Progenitor cell of endocrine pancreas (in vitro differentiated cells): Measurements from ENCODE around the gene KSR2. TPM values are rescaled to one million over a fixed set of nuclear protein-coding genes. Genes with fewer than 3 reads are reported as not detected.
"Not testable (repeated sequence)": the region's sequence is repeated elsewhere in the genome, so short reads cannot be mapped to it uniquely, and the experiment has no call there.

Experiments
- DNase-seq: peaks from one replicate; pipeline ENCODE4 v3.0.0; 2021; ENCODE audit warnings: low spot score; ENCODE audit not compliant: unreplicated experiment
- H3K27ac Mint-ChIP-seq: 2 replicates; pipeline ENCODE4 v1.8.0; 2021; ENCODE audit warnings: mild to moderate bottlenecking, moderate library complexity, mixed read lengths
- H3K27me3 Mint-ChIP-seq: 2 replicates; pipeline ENCODE4 v1.8.0; 2021; ENCODE audit warnings: mixed read lengths
- H3K36me3 Mint-ChIP-seq: 2 replicates; pipeline ENCODE4 v1.8.0; 2022; ENCODE audit warnings: mixed read lengths; ENCODE audit not compliant: insufficient read depth
- H3K4me1 Mint-ChIP-seq: 2 replicates; pipeline ENCODE4 v1.8.0; 2021; ENCODE audit warnings: low read depth, mixed read lengths
- H3K4me3 Mint-ChIP-seq: 2 replicates; pipeline ENCODE4 v1.8.0; 2021; ENCODE audit warnings: low read depth, mild to moderate bottlenecking, moderate library complexity, mixed read lengths
- H3K9me3 Mint-ChIP-seq: 2 replicates; pipeline ENCODE4 v1.8.0; 2021; ENCODE audit warnings: low read depth, mixed read lengths
- total RNA-seq: library from RNA; stranded (reverse); gene quantifications from 2 replicates; pipeline ENCODE4 v1.2.1, GENCODE V29; 2021
- TF ChIP-seq, protein P1 (sequence below): fragments of 200-600 bp; sonication (generic); IDR thresholded peaks from one replicate; pipeline ENCODE4 v1.5.0; 2021; ENCODE audit warnings: antibody characterized with exemption, mild to moderate bottlenecking; ENCODE audit not compliant: unreplicated experiment

KSR2 gene
- total RNA-seq, 1 donor from 2014 or later = 1.8 TPM

DNA sequence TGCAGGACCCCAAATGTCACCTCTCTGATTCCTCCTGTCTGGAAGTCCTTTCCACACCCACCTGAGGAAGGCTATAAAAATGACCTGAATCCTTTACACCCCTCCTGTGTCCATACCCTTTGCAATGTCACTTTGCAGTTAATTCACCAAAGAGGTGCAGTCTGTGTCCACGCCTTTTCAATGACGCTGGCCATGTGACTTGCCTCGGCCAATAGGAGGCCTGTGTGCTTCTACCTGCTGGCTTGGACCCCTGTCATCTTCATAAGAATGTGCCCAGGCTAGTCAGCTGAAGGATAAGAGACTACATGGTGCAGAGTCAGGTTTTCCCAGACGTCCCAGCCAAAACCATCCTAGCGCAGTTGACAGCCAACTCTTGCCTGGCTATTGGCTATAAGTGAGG is 101.4 kb downstream of the KSR2 start:
- Mint-ChIP-seq H3K4me3 (no peak overlapping the region), H3K27me3 (no peaks in the 10 kb centered on the region), H3K4me1 (no peaks in the 10 kb centered on the region), H3K36me3 (no peaks in the 10 kb centered on the region), H3K27ac (no peak overlapping the region), H3K9me3 (no peaks in the 10 kb centered on the region)
- TF ChIP-seq, protein P1, sequence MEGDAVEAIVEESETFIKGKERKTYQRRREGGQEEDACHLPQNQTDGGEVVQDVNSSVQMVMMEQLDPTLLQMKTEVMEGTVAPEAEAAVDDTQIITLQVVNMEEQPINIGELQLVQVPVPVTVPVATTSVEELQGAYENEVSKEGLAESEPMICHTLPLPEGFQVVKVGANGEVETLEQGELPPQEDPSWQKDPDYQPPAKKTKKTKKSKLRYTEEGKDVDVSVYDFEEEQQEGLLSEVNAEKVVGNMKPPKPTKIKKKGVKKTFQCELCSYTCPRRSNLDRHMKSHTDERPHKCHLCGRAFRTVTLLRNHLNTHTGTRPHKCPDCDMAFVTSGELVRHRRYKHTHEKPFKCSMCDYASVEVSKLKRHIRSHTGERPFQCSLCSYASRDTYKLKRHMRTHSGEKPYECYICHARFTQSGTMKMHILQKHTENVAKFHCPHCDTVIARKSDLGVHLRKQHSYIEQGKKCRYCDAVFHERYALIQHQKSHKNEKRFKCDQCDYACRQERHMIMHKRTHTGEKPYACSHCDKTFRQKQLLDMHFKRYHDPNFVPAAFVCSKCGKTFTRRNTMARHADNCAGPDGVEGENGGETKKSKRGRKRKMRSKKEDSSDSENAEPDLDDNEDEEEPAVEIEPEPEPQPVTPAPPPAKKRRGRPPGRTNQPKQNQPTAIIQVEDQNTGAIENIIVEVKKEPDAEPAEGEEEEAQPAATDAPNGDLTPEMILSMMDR = no peak
- DNase-seq = no peak

- Mint-ChIP-seq H3K4me3 (no peak overlapping the region), H3K36me3 (no peaks in the 10 kb centered on the region)
Measured at GRCh38 chr12:117865505-117865904, 103.3 kb downstream of the KSR2 start.

GRCh38 chr12:117863002-117863709 is 105.6 kb downstream of the KSR2 start:
- no peak overlapping the region for H3K27ac Mint-ChIP-seq
- TF ChIP-seq, protein P1 = no peak
- H3K36me3 Mint-ChIP-seq = no peaks in the 10 kb centered on the region
- no peaks in the 10 kb centered on the region for H3K4me1 Mint-ChIP-seq
- DNase-seq = no peak
- no peak overlapping the region for H3K4me3 Mint-ChIP-seq
- no peaks in the 10 kb centered on the region for H3K9me3 Mint-ChIP-seq
- no peaks in the 10 kb centered on the region for H3K27me3 Mint-ChIP-seq

More at GRCh38 chr12:117865505-117865904, 103.3 kb downstream of the KSR2 start:
- H3K4me1 Mint-ChIP-seq = no peaks in the 10 kb centered on the region
- H3K27me3 Mint-ChIP-seq = no peaks in the 10 kb centered on the region
- TF ChIP-seq, protein P1 = no peak
- DNase-seq = no peak
- no peak overlapping the region for H3K27ac Mint-ChIP-seq
- H3K9me3 Mint-ChIP-seq = no peaks in the 10 kb centered on the region

DNA sequence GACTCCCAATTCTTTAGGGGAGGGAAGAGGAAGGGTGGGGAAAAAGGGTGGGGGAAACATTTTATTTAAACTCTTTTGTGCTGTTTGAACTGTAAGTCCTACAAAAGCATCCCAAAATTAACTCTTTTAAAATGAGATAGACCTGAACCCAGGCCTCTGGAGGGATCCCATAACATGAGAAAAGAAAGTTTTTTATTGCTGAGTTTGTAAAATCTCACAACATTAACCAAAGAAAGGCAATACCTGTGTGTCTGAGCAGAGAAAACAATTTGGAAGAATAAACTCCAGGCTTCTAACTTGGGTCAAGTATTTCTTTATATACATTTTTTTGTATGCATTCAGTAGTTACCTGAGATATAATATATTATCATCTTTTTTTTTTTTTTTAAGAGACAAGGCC is 107.1 kb downstream of the KSR2 start:
- Mint-ChIP-seq H3K4me3 (no peak overlapping the region), H3K27ac (no peak overlapping the region), H3K4me1 (no peaks in the 10 kb centered on the region), H3K9me3 (no peaks in the 10 kb centered on the region), H3K27me3 (no peaks in the 10 kb centered on the region), H3K36me3 (no peaks in the 10 kb centered on the region)
- TF ChIP-seq, protein P1 = no peak
- no peak for DNase-seq

DNA sequence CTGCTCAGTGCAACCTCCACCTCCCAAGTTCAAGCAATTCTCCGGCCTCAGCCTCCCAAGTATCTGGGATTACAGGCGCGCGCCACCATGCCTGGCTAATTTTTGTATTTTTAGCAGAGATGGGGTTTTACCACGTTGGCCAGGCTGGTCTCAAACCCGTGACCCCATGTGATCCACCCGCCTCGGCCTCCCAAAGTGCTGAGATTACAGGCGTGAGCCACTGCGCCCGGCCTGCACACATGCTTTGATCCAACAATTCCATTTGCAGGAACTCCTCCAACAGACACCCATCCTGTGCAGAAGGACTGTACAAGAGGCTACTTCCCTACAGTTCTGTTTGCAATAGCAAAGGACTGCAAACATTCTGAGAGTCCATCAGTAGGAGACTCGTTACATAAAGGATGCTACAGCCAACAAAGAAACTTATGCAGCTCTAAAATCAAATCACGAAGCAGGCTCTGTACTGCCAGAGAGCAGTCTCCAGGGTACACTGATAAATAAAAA is 108.0 kb downstream of the KSR2 start:
- H3K4me1 Mint-ChIP-seq, DNase-seq, H3K27me3 Mint-ChIP-seq, H3K27ac Mint-ChIP-seq, H3K4me3 Mint-ChIP-seq, H3K9me3 Mint-ChIP-seq, H3K36me3 Mint-ChIP-seq: not testable (repeated sequence)

DNA sequence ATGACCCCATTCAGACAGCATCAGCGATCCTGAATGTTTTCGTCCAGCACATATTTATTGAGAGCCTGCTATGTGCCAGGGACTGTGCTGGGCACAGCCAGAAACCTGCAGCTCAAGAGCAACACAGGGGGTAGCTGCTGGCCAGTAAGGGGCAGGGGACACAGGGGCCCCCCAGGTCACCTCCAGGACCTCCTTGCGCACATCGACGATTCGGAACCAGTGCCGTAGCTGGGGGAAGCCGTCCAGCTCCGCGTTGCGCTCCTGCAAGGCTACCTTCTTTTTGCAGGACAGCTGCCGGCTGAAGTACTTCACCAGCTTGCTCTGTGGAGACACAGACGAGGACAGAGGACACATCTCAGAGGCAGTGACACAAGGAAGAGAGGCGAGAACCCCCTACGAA is 108.7 kb downstream of the KSR2 start:
- Mint-ChIP-seq H3K9me3 (no peaks in the 10 kb centered on the region), H3K36me3 (no peaks in the 10 kb centered on the region), H3K4me1 (no peaks in the 10 kb centered on the region), H3K4me3 (no peak overlapping the region), H3K27me3 (no peaks in the 10 kb centered on the region), H3K27ac (no peak overlapping the region)
- no peak for DNase-seq
- TF ChIP-seq, protein P1 = no peak
